Brain microvascular endothelial cell (primary cell): Measurements from ENCODE around the gene MRPL38.
A peak's percentile ranks its signal among the peaks of the same experiment; 100 is the strongest.
"Not testable (repeated sequence)": the region's sequence is repeated elsewhere in the genome, so short reads cannot be mapped to it uniquely, and the experiment has no call there.

Experiments
- DNase-seq: peaks from one replicate; pipeline ENCODE4 v3.0.0-alpha.2; 2020
- H3K27ac ChIP-seq: fragments of 250-450 bp; sonication (Bioruptor Pico); 2 replicates; pipeline ENCODE4 v1.5.1; 2020; ENCODE audit warnings: mild to moderate bottlenecking, moderate library complexity
- H3K27me3 ChIP-seq: fragments of 250-450 bp; sonication (Bioruptor Pico); replicated peaks from 2 replicates; pipeline ENCODE4 v1.5.1; 2020; ENCODE audit warnings: mild to moderate bottlenecking
- H3K36me3 ChIP-seq: fragments of 250-450 bp; sonication (Bioruptor Pico); replicated peaks from 2 replicates; pipeline ENCODE4 v1.5.1; 2020; ENCODE audit warnings: mild to moderate bottlenecking
- H3K4me3 ChIP-seq: 2 replicates; pipeline ENCODE4 v1.5.1; 2011; ENCODE audit warnings: low read depth, mild to moderate bottlenecking, control low read depth, low read length, moderate library complexity
- CTCF ChIP-seq: IDR thresholded peaks from 2 replicates; pipeline ENCODE4 v1.5.1; 2011; ENCODE audit warnings: low read depth, mild to moderate bottlenecking, moderate library complexity, low read length, control low read depth, inconsistent platforms; ENCODE audit errors: missing control alignments
- in situ Hi-C: cut with HindIII; loops from 2 replicates; pipeline ENCODE4 v1.10.0; 2017; ENCODE audit warnings: low sequenced_read_pairs, low pct_ligation_motif_present

Gene MRPL38

DNA sequence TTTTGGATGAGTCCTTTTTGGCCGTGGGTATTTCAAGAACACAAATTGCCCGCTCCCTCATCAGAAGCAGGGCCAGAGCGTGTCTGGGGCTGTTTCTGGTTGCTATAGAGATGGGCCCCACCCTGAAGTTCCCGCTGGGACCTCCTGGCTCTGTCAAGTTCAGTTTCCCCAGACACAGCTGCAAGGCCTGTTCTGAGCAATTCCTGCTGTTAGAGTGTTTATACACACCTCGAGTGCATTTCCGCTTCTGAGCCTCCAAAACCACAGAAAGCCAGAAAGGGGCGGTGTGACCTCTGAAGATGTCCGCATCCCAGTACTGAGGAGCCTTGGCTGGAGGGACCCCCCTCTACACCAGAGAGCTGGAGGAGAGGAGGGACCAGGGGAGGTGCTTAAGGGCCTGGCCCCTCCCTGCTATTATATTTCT lies 40.2 kb downstream of the MRPL38 start:
- H3K4me3 ChIP-seq: no peak overlapping the region

GRCh38 chr17:75861927-75862317 lies 42.8 kb downstream of the MRPL38 start:
- no peaks in the 10 kb centered on the region for H3K27me3 ChIP-seq
- DNase-seq: no peak
- no peaks in the 10 kb centered on the region for H3K36me3 ChIP-seq
- no peak overlapping the region for H3K27ac ChIP-seq
- in situ Hi-C loops: no loop called here
- H3K4me3 ChIP-seq: no peak overlapping the region
- no peak for TF ChIP-seq CTCF

More for the DNA sequence above, 40.2 kb downstream of the MRPL38 start:
- in situ Hi-C loops: no loop called here
- no peak for TF ChIP-seq CTCF
- Histone ChIP-seq H3K36me3 (no peaks in the 10 kb centered on the region), H3K27me3 (no peaks in the 10 kb centered on the region), H3K27ac (peak overlapping the region; percentile 2)
- DNase-seq: peak; percentile 68

- H3K27me3 ChIP-seq, H3K4me3 ChIP-seq, in situ Hi-C loops, H3K36me3 ChIP-seq, DNase-seq, H3K27ac ChIP-seq: not testable (repeated sequence)
These were observed 45.3 kb downstream of the MRPL38 start for GRCh38 chr17:75859358-75859757.

- in situ Hi-C loops: no loop called here
- peak overlapping the region; percentile 92 for H3K4me3 ChIP-seq
- no peak for DNase-seq
These were observed 48.5 kb downstream of the MRPL38 start for GRCh38 chr17:75856062-75856756.

DNA sequence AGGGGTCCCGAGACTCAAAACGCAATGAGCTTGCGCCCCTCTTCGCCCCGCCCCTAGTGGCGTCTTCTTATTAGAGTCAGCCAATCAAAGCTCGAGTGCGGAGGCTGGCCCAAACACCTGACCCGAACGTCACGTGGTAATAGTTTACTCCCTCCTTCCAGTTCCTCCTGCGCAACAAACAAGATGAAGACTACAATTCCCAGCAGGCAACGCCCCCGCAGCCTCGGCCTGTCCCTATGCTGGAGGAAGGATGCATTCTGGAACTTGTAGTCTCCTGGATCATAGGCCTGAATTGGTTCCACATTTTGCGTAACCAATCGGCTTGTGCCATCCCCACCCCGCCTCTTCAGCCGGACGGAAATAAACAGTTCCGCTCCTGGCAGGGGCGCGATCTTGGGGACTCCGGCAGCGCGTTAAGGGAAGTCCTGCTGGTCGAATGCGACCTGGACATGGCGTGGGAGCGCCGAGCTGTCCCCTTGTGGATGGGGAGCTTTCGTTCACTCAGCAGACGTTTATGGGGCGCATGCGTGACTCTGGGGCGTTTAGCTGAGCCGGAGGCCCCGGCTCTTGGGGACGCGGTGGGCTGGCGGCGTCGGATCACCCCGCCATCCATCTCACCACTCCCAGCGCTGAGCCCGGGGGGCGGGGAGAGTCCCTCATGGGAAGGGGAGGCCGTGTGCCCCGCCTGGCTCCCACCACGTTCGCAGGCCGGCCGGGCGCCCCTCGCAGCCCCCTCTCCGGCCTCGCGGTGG lies 49.2 kb downstream of the MRPL38 start, which contains the start of gene WBP2:
Gene WBP2, minus strand, starts transcription at position 26 of the 752 bp plus-strand sequence. CDS start 38 bp downstream, outside the sequence.
- in situ Hi-C loops: no loop called here
- Histone ChIP-seq H3K27ac (peak within 1 kb of the TSS; percentile 90), H3K27me3 (no peaks in the 10 kb centered on the region), H3K36me3 (peaks cover 11% of the 10 kb centered on the region), H3K4me3 (peak within 1 kb of the TSS; percentile 92)
- TF ChIP-seq CTCF: no peak
- DNase-seq: peak; percentile 100

More at GRCh38 chr17:75856062-75856756, 48.5 kb downstream of the MRPL38 start:
- Histone ChIP-seq H3K27me3 (no peaks in the 10 kb centered on the region), H3K36me3 (peaks cover 4% of the 10 kb centered on the region), H3K27ac (peak overlapping the region; percentile 84)
- peak; percentile 38 for TF ChIP-seq CTCF

- H3K4me3 ChIP-seq: peak overlapping the region; percentile 92
- no peaks in the 10 kb centered on the region for H3K27me3 ChIP-seq
- peak overlapping the region; percentile 90 for H3K27ac ChIP-seq
- peaks cover 15% of the 10 kb centered on the region for H3K36me3 ChIP-seq
- DNase-seq: no peak
- in situ Hi-C loops: no loop called here
- peak; percentile 17 for TF ChIP-seq CTCF
These were observed 49.8 kb downstream of the MRPL38 start for GRCh38 chr17:75854881-75855309.
